Thoracic aorta (tissue), 2 donors: ENCODE results near the gene ST13. TPM values are rescaled to one million over a fixed set of nuclear protein-coding genes. Genes with fewer than 3 reads are reported as not detected.
"Not testable (repeated sequence)": the region's sequence is repeated elsewhere in the genome, so short reads cannot be mapped to it uniquely, and the experiment has no call there.

ENCODE experiments used
- ATAC-seq: fragments of 150-250 bp; one replicate; pipeline ENCODE4 v1.8.0; 2017; ENCODE audit warnings: low read depth; ENCODE audit not compliant: insufficient number of reproducible peaks, low FRiP score
- DNase-seq: peaks from one replicate; pipeline ENCODE4 v3.0.0-alpha.2; 2020; ENCODE audit warnings: low spot score
- H3K27ac ChIP-seq, 2 donors: fragments of 200-600 bp; sonication (generic); 1 replicate in 1 of 2; 2 replicates in 1 of 2; pipeline ENCODE4 v1.5.1; 2016; ENCODE audit warnings: mild to moderate bottlenecking in 2 of 2, moderate library complexity in 2 of 2
- H3K27me3 ChIP-seq: fragments of 200-600 bp; sonication (generic); replicated peaks from 2 replicates; pipeline ENCODE4 v1.6.0; 2016; ENCODE audit warnings: mild to moderate bottlenecking; ENCODE audit not compliant: insufficient read depth
- H3K36me3 ChIP-seq: fragments of 200-600 bp; sonication (generic); one replicate; pipeline ENCODE4 v1.5.1; 2016
- H3K4me1 ChIP-seq, 2 donors: fragments of 200-600 bp; sonication (generic); 1 replicate in 1 of 2; 2 replicates in 1 of 2; pipeline versions ENCODE4 v1.5.1 to v1.6.0; 2016; ENCODE audit warnings: low read depth in 2 of 2, mild to moderate bottlenecking in 1 of 2; ENCODE audit not compliant: control insufficient read depth in 1 of 2
- H3K4me3 ChIP-seq: fragments of 200-600 bp; sonication (generic); 2 replicates; pipeline ENCODE4 v1.5.1; 2016; ENCODE audit warnings: mild to moderate bottlenecking
- H3K9me3 ChIP-seq: fragments of 200-600 bp; sonication (generic); 2 replicates; pipeline ENCODE4 v1.5.1; 2016
- total RNA-seq, 2 donors: library from RNA; depleted of rRNA; stranded (reverse); fragments of >200 nt; gene quantifications; one replicate each; pipeline versions ENCODE4 v1.1.0 to v1.2.3, GENCODE V29; 2016
- TF ChIP-seq, protein P1 (sequence below): fragments of 200-600 bp; sonication (generic); IDR thresholded peaks from one replicate; pipeline ENCODE4 v1.5.1; 2019; ENCODE audit warnings: antibody characterized with exemption

Gene ST13
- total RNA-seq, 2 donors from 2014 or later: 105 to 107 TPM

DNA sequence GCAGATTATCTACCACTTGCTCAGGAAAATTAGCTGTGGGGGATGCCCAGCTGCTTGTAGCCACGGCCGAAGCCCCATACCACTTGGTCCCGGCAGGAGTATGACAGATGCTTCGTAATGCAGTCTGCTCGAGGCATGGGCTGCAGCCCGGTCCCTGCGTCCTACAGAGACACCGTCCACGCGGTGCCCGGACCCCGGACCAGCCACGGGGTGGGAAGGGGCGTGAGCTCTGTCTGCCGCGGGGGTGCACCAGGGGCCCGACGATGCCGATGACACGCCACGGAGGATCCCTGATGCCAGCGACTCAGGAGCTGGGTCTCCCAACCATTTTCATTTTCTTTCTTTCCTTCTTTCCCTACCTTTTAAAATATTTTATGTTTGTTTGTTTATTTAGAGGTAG is 67.3 kb downstream of the ST13 start:
- Histone ChIP-seq H3K4me1 (no peaks in the 10 kb centered on the region), H3K9me3 (no peaks in the 10 kb centered on the region), H3K36me3 (no peaks in the 10 kb centered on the region), H3K27ac (no peak overlapping the region), H3K4me3 (no peak overlapping the region), H3K27me3 (no peaks in the 10 kb centered on the region)
- ATAC-seq (no peak), DNase-seq (no peak)
- TF ChIP-seq, protein P1, sequence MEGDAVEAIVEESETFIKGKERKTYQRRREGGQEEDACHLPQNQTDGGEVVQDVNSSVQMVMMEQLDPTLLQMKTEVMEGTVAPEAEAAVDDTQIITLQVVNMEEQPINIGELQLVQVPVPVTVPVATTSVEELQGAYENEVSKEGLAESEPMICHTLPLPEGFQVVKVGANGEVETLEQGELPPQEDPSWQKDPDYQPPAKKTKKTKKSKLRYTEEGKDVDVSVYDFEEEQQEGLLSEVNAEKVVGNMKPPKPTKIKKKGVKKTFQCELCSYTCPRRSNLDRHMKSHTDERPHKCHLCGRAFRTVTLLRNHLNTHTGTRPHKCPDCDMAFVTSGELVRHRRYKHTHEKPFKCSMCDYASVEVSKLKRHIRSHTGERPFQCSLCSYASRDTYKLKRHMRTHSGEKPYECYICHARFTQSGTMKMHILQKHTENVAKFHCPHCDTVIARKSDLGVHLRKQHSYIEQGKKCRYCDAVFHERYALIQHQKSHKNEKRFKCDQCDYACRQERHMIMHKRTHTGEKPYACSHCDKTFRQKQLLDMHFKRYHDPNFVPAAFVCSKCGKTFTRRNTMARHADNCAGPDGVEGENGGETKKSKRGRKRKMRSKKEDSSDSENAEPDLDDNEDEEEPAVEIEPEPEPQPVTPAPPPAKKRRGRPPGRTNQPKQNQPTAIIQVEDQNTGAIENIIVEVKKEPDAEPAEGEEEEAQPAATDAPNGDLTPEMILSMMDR: no peak

DNA sequence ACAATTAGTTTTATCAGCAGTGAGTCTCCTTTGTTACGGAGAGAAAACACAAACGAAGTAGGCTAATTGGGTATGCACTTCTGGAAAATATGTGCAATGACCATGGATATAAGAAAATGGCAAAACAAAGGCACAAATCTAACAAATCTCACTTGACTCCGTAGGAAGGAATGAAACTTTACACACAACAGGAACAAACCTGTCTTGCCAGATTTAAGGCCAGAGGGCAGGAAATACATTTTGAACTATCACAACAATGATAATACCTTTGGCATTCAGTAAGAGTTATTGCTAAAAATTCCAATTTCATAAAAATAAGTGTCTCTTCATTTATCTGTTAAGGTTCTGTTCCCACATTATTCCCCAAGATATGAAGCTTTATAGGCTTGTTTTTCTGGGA is 73.9 kb downstream of the ST13 start:
- no peak overlapping the region for H3K4me3 ChIP-seq
- no peak for DNase-seq
- H3K27ac ChIP-seq: no peak overlapping the region
- H3K27me3 ChIP-seq: no peaks in the 10 kb centered on the region
- no peak for ATAC-seq
- no peaks in the 10 kb centered on the region for H3K9me3 ChIP-seq
- TF ChIP-seq, protein P1: no peak
- H3K4me1 ChIP-seq: no peaks in the 10 kb centered on the region
- peaks cover 8% of the 10 kb centered on the region for H3K36me3 ChIP-seq

DNA sequence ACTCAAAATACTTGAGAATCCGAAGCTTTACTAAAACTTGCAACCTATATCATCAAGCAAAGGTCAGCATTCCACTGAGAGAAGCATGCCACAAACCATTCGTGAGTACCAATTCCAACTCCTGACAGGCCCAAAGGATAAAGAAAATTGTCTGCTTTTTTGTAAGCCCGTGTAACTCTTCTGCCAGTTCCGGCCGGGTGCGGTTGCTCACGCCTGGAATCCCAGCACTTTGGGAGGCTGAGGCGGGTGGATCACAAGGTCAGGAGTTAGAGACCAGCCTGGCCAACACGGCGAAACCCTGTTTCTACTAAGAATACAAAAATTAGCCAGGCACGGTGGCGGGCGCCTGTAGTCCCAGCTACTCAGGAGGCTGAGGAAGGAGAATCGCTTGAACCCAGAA is 74.7 kb downstream of the ST13 start:
- H3K4me1 ChIP-seq, ATAC-seq, H3K9me3 ChIP-seq, DNase-seq, H3K27me3 ChIP-seq, H3K27ac ChIP-seq, H3K4me3 ChIP-seq: not testable (repeated sequence)
- peaks cover 12% of the 10 kb centered on the region for H3K36me3 ChIP-seq

Other genes starting within 250 kb of the ST13 start
- gene MRTFA, start 219.9 kb downstream of the ST13 start, total RNA-seq: 100 to 1,000 TPM in 1 of 2 donors, 10 to 100 TPM in 1; 71.8 to 129 TPM
- under 1 TPM in 1 of 2 donors, not detected in 1; 0.41 TPM for gene MCHR1, start 177.2 kb downstream of the ST13 start, total RNA-seq
- gene SLC25A17, start 37.3 kb downstream of the ST13 start, total RNA-seq: 10 to 100 TPM; 14.4 to 17.9 TPM
- gene XPNPEP3, start 509 bp upstream of the ST13 start, total RNA-seq: 1 to 10 TPM; 5.6 to 9.9 TPM
- gene DNAJB7, start 5.5 kb upstream of the ST13 start, total RNA-seq: not detected
- gene RBX1, start 94.7 kb upstream of the ST13 start, total RNA-seq: 10 to 100 TPM; 31.8 to 32.7 TPM
- gene EP300, start 236.0 kb upstream of the ST13 start, total RNA-seq: 100 to 1,000 TPM in 1 of 2 donors, 10 to 100 TPM in 1; 59.0 to 114 TPM